H1 (cell line): Measurements from ENCODE around the gene SPATA13. TPM values are rescaled to one million over a fixed set of nuclear protein-coding genes. Genes with fewer than 3 reads are reported as not detected.

Source experiments
- KDM5A ChIP-seq: fragments of 200-600 bp; IDR thresholded peaks from 2 replicates; pipeline ENCODE4 v1.7.1; 2012; ENCODE audit warnings: mild to moderate bottlenecking, low read length, inconsistent platforms, mixed read lengths
- polyA plus RNA-seq, 7 experiments: library from polyadenylated mRNA; depleted of rRNA in 3 of 7; stranded (reverse) in 5 of 7; unstranded in 2 of 7; fragments of >200 nt in 5 of 7; fragments of 200-250 nt in 2 of 7; gene quantifications; 1 replicate in 5 of 7; 2 replicates in 1 of 7; 4 replicates in 1 of 7; pipeline versions ENCODE4 v1.2.1 to v1.2.3, GENCODE V29; 2011 to 2013; ENCODE audit warnings: missing spikeins in 2 of 7, mixed read lengths in 2 of 7
- total RNA-seq: library from RNA; stranded (reverse); fragmentation: NEBNext Ultra II Directional; extraction: Animal tissue kit (Norgen Biotek cat#: 25700); gene quantifications from 2 replicates; pipeline ENCODE4 v1.2.1, GENCODE V29; 2021

SPATA13 gene
- total and polyA plus RNA-seq, 2 of the 8 experiments (the other 6 are each of a cell fraction or from before 2014, with no cell fraction given), result 12.6 to 30.9 TPM

DNA sequence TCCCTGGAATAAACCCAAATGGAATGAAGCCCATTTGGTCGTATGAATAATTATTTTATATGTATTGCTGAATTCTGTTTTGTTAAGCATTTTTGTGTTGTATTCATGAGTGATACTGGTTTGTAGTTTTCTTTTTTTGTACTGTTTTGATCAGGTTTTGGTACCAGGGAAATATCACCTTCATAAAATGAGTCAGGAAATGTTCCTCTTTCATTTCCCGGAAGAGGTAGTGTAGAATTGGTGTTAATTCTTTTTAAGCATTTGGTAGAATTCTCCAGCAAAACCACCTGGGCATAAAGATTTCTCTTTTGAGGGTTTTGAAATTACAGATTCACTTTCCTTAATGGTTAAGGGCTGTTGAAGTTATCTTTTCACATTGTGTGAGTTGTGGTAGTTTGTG is 13.3 kb downstream of the SPATA13 start (continued):
- no peak for TF ChIP-seq KDM5A
